H1 (cell line): ENCODE results near the gene ZNF451. TPM values are rescaled to one million over a fixed set of nuclear protein-coding genes. Genes with fewer than 3 reads are reported as not detected.

Experiments
- CTCF ChIA-PET: fragments of 300-600 bp; sonication (Branson Sonifier 250); formaldehyde crosslinking; loops from one replicate; lab custom pipeline; 2021; ENCODE audit not compliant: partially characterized antibody; lab: Charles Lee
- POLR2A ChIA-PET: fragments of 300-600 bp; sonication (Branson Sonifier 250); formaldehyde crosslinking; loops from one replicate; lab custom pipeline; 2021; ENCODE audit warnings: inconsistent platforms; ENCODE audit not compliant: partially characterized antibody; lab: Charles Lee
- DNase-seq, 2 experiments: peaks; one replicate each; pipeline versions ENCODE4 v3.0.0 to v3.0.0-alpha.2; 2010 to 2022; ENCODE audit warnings: low spot score in 2 of 2, low read depth in 1 of 2, mixed read lengths in 1 of 2
- FAIRE-seq: peaks from 2 replicates; lab custom pipeline; 2011; peaks lifted over from hg19 to GRCh38; lab: Jason Lieb, UNC
- H2AFZ ChIP-seq: 2 replicates; pipeline ENCODE4 v1.8.1; 2012; ENCODE audit warnings: low read length, inconsistent platforms
- H2AK5ac ChIP-seq: 2 replicates; pipeline ENCODE4 v1.6.1; 2013; ENCODE audit warnings: low read depth, low read length
- H2BK120ac ChIP-seq: replicated peaks from 2 replicates; pipeline ENCODE3; 2013; ENCODE audit warnings: low read depth, low read length, inconsistent platforms
- H2BK12ac ChIP-seq: 2 replicates; pipeline ENCODE4 v1.6.1; 2013; ENCODE audit warnings: low read depth, low read length
- H2BK15ac ChIP-seq: 2 replicates; pipeline ENCODE4 v1.6.1; 2013; ENCODE audit warnings: low read length
- H2BK20ac ChIP-seq: 2 replicates; pipeline ENCODE4 v1.6.1; 2013; ENCODE audit warnings: low read length
- H2BK5ac ChIP-seq: 2 replicates; pipeline ENCODE4 v1.6.1; 2013; ENCODE audit warnings: low read depth, low read length
- H3K14ac ChIP-seq: 2 replicates; pipeline ENCODE4 v1.6.1; 2013; ENCODE audit warnings: inconsistent platforms; ENCODE audit not compliant: insufficient read length
- H3K18ac ChIP-seq: 2 replicates; pipeline ENCODE4 v1.6.1; 2013; ENCODE audit warnings: low read length; ENCODE audit errors: extremely low read depth
- H3K23ac ChIP-seq: 2 replicates; pipeline ENCODE4 v1.6.1; 2013; ENCODE audit warnings: inconsistent platforms; ENCODE audit not compliant: insufficient read length
- H3K23me2 ChIP-seq: 2 replicates; pipeline ENCODE4 v1.6.1; 2013; ENCODE audit warnings: low read depth, low read length
- H3K27ac ChIP-seq: 2 replicates; pipeline ENCODE4 v1.6.1; 2011; ENCODE audit warnings: low read depth, low read length, inconsistent platforms
- H3K27me3 ChIP-seq, 4 experiments: replicated peaks in 1 of 4; 1 replicate in 1 of 4; 2 replicates in 3 of 4; pipeline versions ENCODE4 v1.6.1 to v1.8.1; 2011 to 2013; ENCODE audit warnings: low read length in 3 of 4, mild to moderate bottlenecking in 3 of 4, inconsistent platforms in 2 of 4, mixed read lengths in 2 of 4, moderate library complexity in 1 of 4; ENCODE audit not compliant: control insufficient read depth in 3 of 4, insufficient read depth in 3 of 4; ENCODE audit errors: extremely low read depth in 1 of 4
- H3K36me3 ChIP-seq, 4 experiments: 2 replicates each; pipeline versions ENCODE4 v1.6.1 to v1.8.1; 2011 to 2013; ENCODE audit warnings: mild to moderate bottlenecking in 4 of 4, low read length in 3 of 4, moderate library complexity in 2 of 4, control low read depth in 1 of 4, inconsistent platforms in 1 of 4; ENCODE audit not compliant: insufficient read depth in 4 of 4, control insufficient read depth in 2 of 4
- H3K4ac ChIP-seq: replicated peaks from 2 replicates; pipeline ENCODE3; 2013; ENCODE audit warnings: low read length, low read depth, mixed read lengths, inconsistent platforms; ENCODE audit not compliant: insufficient read length
- H3K4me1 ChIP-seq, 4 experiments: replicated peaks in 1 of 4; 1 replicate in 1 of 4; 2 replicates in 3 of 4; pipeline versions ENCODE4 v1.6.1 to v1.8.1; 2011 to 2013; ENCODE audit warnings: low read length in 3 of 4, inconsistent platforms in 2 of 4, mixed read lengths in 1 of 4; ENCODE audit not compliant: insufficient read depth in 4 of 4, control insufficient read depth in 3 of 4
- H3K4me2 ChIP-seq, 2 experiments: 2 replicates each; pipeline versions ENCODE4 v1.6.1 to v1.8.1; 2011 to 2013; ENCODE audit warnings: low read depth in 2 of 2, low read length in 2 of 2, control low read depth in 1 of 2, inconsistent platforms in 1 of 2, mild to moderate bottlenecking in 1 of 2; ENCODE audit not compliant: insufficient read depth in 1 of 2
- H3K4me3 ChIP-seq, 4 experiments: fragments of 200-600, 300-600 bp in 1 of 4; sonication (generic), shearing (Covaris generic), sonication (Bioruptor Twin) in 1 of 4; 2 replicates each; pipeline versions ENCODE4 v1.5.1 to v1.8.1; 2011 to 2016; ENCODE audit warnings: low read length in 4 of 4, low read depth in 3 of 4, control low read depth in 2 of 4, inconsistent platforms in 2 of 4, mild to moderate bottlenecking in 2 of 4, mixed read lengths in 1 of 4, moderate library complexity in 1 of 4; ENCODE audit not compliant: insufficient read depth in 2 of 4; ENCODE audit errors: extremely low read depth in 1 of 4
- H3K56ac ChIP-seq: replicated peaks from 2 replicates; pipeline ENCODE3; 2013; ENCODE audit warnings: low read depth, mild to moderate bottlenecking, mixed read lengths, low read length, inconsistent platforms; ENCODE audit not compliant: insufficient read length
- H3K79me1 ChIP-seq: 2 replicates; pipeline ENCODE4 v1.6.1; 2013; ENCODE audit warnings: low read depth, low read length, control low read depth
- H3K79me2 ChIP-seq, 2 experiments: 2 replicates each; pipeline versions ENCODE4 v1.6.1 to v1.8.1; 2012 to 2013; ENCODE audit warnings: low read length in 2 of 2, mild to moderate bottlenecking in 2 of 2, inconsistent platforms in 1 of 2; ENCODE audit not compliant: insufficient read depth in 2 of 2, control insufficient read depth in 1 of 2
- H3K9ac ChIP-seq, 4 experiments: replicated peaks in 1 of 4; 1 replicate in 1 of 4; 2 replicates in 3 of 4; pipeline versions ENCODE4 v1.6.1 to v1.8.1; 2011 to 2013; ENCODE audit warnings: low read depth in 3 of 4, low read length in 3 of 4, control low read depth in 2 of 4, mild to moderate bottlenecking in 2 of 4, moderate library complexity in 2 of 4, inconsistent platforms in 1 of 4; ENCODE audit errors: extremely low read depth in 1 of 4
- H3K9me3 ChIP-seq, 2 experiments: 2 replicates each; pipeline versions ENCODE4 v1.6.1 to v1.8.1; 2012 to 2013; ENCODE audit warnings: mild to moderate bottlenecking in 2 of 2, moderate library complexity in 2 of 2, control low read depth in 1 of 2, inconsistent platforms in 1 of 2, low read depth in 1 of 2, low read length in 1 of 2, mixed read lengths in 1 of 2; ENCODE audit not compliant: insufficient read depth in 2 of 2
- H4K20me1 ChIP-seq, 2 experiments: replicated peaks in 1 of 2; 2 replicates each; pipeline versions ENCODE3 to v1.8.1; 2011 to 2013; ENCODE audit warnings: inconsistent platforms in 2 of 2, low read length in 2 of 2, mild to moderate bottlenecking in 1 of 2; ENCODE audit not compliant: insufficient read depth in 2 of 2, control insufficient read depth in 1 of 2
- H4K5ac ChIP-seq: 2 replicates; pipeline ENCODE4 v1.6.1; 2013; ENCODE audit warnings: low read length, low read depth, mixed read lengths, inconsistent platforms; ENCODE audit not compliant: insufficient read length
- H4K8ac ChIP-seq: 2 replicates; pipeline ENCODE4 v1.8.0; 2013; ENCODE audit warnings: mild to moderate bottlenecking, moderate library complexity, low read length, inconsistent platforms; ENCODE audit not compliant: insufficient read depth; ENCODE audit errors: extremely low read depth
- H4K91ac ChIP-seq: replicated peaks from 2 replicates; pipeline ENCODE3; 2013; ENCODE audit warnings: low read length, mixed read lengths, inconsistent platforms; ENCODE audit not compliant: insufficient read length
- BCL11A ChIP-seq, 2 experiments: IDR thresholded peaks; one replicate each; pipeline ENCODE4 v1.6.1; 2011; ENCODE audit warnings: low read depth in 2 of 2, low read length in 2 of 2, mild to moderate bottlenecking in 2 of 2
- CTBP2 ChIP-seq: IDR thresholded peaks from 2 replicates; pipeline ENCODE4 v1.7.0; 2011; ENCODE audit warnings: borderline replicate concordance, mild to moderate bottlenecking, moderate library complexity, mixed read lengths, low read length; ENCODE audit not compliant: insufficient read depth, insufficient read length
- JUND ChIP-seq: IDR thresholded peaks from 2 replicates; pipeline ENCODE4 v1.6.1; 2011; ENCODE audit warnings: mild to moderate bottlenecking, improper control_type of control experiment, low read length
- POU5F1 ChIP-seq: IDR thresholded peaks from 2 replicates; pipeline ENCODE4 v1.6.1; 2011; ENCODE audit warnings: low read depth, mild to moderate bottlenecking, low read length, moderate library complexity
- SP4 ChIP-seq: IDR thresholded peaks from 2 replicates; pipeline ENCODE4 v1.6.1; 2012; ENCODE audit warnings: low read length, inconsistent platforms
- USF2 ChIP-seq: IDR thresholded peaks from 2 replicates; pipeline ENCODE4 v1.6.1; 2011; ENCODE audit warnings: low read length, improper control_type of control experiment
- ZNF274 ChIP-seq: IDR thresholded peaks from 2 replicates; pipeline ENCODE4 v1.7.0; 2012; ENCODE audit warnings: low read length, borderline replicate concordance; ENCODE audit errors: extremely low read depth
- WGBS, 2 experiments: shearing (Covaris generic) in 1 of 2; methylation state at CpG; one replicate each; pipeline versions ENCODE4 v1.1.6 to v1.1.7; 2013 to 2015; ENCODE audit warnings: low lambda C conversion rate in 2 of 2, mixed read lengths in 2 of 2, inconsistent platforms in 1 of 2, low coverage in 1 of 2, missing lambda C conversion rate in 1 of 2; ENCODE audit not compliant: insufficient replicate concordance in 2 of 2, insufficient coverage in 1 of 2, insufficient read length in 1 of 2; ENCODE audit errors: extremely low coverage in 1 of 2, missing lambda C conversion rate in 1 of 2; 5-methylcytosine and 5-hydroxymethylcytosine counted together
- polyA plus RNA-seq, 7 experiments: library from polyadenylated mRNA; depleted of rRNA in 3 of 7; stranded (reverse) in 5 of 7; unstranded in 2 of 7; fragments of >200 nt in 5 of 7; fragments of 200-250 nt in 2 of 7; gene quantifications; 1 replicate in 5 of 7; 2 replicates in 1 of 7; 4 replicates in 1 of 7; pipeline versions ENCODE4 v1.2.1 to v1.2.3, GENCODE V29; 2011 to 2013; ENCODE audit warnings: missing spikeins in 2 of 7, mixed read lengths in 2 of 7
- total RNA-seq: library from RNA; stranded (reverse); fragmentation: NEBNext Ultra II Directional; extraction: Animal tissue kit (Norgen Biotek cat#: 25700); gene quantifications from 2 replicates; pipeline ENCODE4 v1.2.1, GENCODE V29; 2021

The ZNF451 gene
- total and polyA plus RNA-seq, 2 of the 8 experiments (the other 6 are each of a cell fraction or from before 2014, with no cell fraction given), result 10.7 to 56.8 TPM

- TF ChIP-seq ZNF274, result no peak
- TF ChIP-seq JUND, result no peak
- TF ChIP-seq USF2, result no peak
- no peak for TF ChIP-seq SP4
- TF ChIP-seq POU5F1, result no peak
- no peak for TF ChIP-seq BCL11A (IDR thresholded peaks at IDR 0.05; ENCODE audit: low read depth in 2 of 2, low read length in 2 of 2)
- TF ChIP-seq CTBP2, result no peak
- H4K5ac ChIP-seq, result no peak overlapping the region
- no peaks in the 10 kb centered on the region for H4K20me1 ChIP-seq
- H3K79me2 ChIP-seq, result no peaks in the 10 kb centered on the region
- 88% methylated on average over 2 of the region's 2 CpGs; no CpG with 5 or more reads in 1 of the 2 experiments for WGBS, 2 experiments
- no peak overlapping the region for H3K23ac ChIP-seq
- H2BK12ac ChIP-seq, result no peak overlapping the region
- no peak overlapping the region for H3K27ac ChIP-seq
- H2BK120ac ChIP-seq, result no peak overlapping the region
- ChIA-PET POLR2A (no interaction called here), CTCF (interaction anchor here (0.6 kb wide), 1 partner anchor 133 kb away, joined by 3 read pairs; no protein-coding TSS in a partner anchor)
- FAIRE-seq (no peak), DNase-seq (no peak)
- H3K56ac ChIP-seq, result no peak overlapping the region
- H3K4ac ChIP-seq, result no peak overlapping the region
- no peak overlapping the region for H2BK15ac ChIP-seq
- H3K36me3 ChIP-seq, result peaks cover 0 to 12% (median 3%) of the 10 kb centered on the region in 4 experiments; a peak in 2 of 8 replicates
- no peak overlapping the region for H3K4me3 ChIP-seq
- no peak overlapping the region for H2AK5ac ChIP-seq
- no peak overlapping the region for H3K9ac ChIP-seq
- no peaks in the 10 kb centered on the region for H3K23me2 ChIP-seq
- no peaks in the 10 kb centered on the region for H3K79me1 ChIP-seq
- no peaks in the 10 kb centered on the region; a peak in 1 of 4 replicates for H3K9me3 ChIP-seq
- no peak overlapping the region for H4K91ac ChIP-seq
- H3K27me3 ChIP-seq, result no peaks in the 10 kb centered on the region
- H3K18ac ChIP-seq, result no peak overlapping the region
- no peak overlapping the region for H3K4me2 ChIP-seq
- no peak overlapping the region for H3K14ac ChIP-seq
- no peak overlapping the region for H2BK20ac ChIP-seq
- H3K4me1 ChIP-seq, result no peaks in the 10 kb centered on the region
- H2BK5ac ChIP-seq, result no peak overlapping the region
- H2AFZ ChIP-seq, result no peak overlapping the region
- H4K8ac ChIP-seq, result no peak overlapping the region
These were observed 69.1 kb downstream of the ZNF451 start for GRCh38 chr6:57159127-57159526.
